Measurements from ENCODE around the gene WDR70. TPM values are rescaled to one million over a fixed set of nuclear protein-coding genes. Genes with fewer than 3 reads are reported as not detected.

The WDR70 gene
- total RNA-seq, 1 experiment from 2014 or later, result 35.0 TPM

DNA sequence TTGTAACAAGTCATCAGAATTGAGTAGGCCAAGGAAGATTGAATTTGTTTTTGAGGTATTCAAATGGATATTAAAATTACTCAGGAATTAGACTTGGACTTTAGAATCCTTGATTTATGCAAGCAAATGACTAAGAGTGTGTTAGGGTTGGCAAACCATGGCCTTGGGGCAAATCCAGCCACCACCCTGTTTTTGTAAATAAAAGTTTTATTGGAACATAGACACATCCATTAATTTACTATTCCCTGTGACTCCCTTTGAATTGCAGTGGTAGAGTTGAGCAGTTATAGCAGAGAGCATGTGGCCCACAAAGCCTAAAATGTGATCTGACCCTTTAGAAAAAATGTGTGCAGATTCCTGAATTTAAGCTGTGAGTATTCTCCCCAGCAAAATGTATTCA is 115.6 kb downstream of the WDR70 start:
- no peaks in the 10 kb centered on the region for H3K27me3 Mint-ChIP-seq (ENCODE audit: low read depth)
- no peaks in the 10 kb centered on the region for H3K4me1 Mint-ChIP-seq
- POLR2A ChIA-PET, result no interaction called here
- peaks cover 11% of the 10 kb centered on the region for H3K9me3 Mint-ChIP-seq
- CTCF ChIA-PET, result interaction anchor here (0.9 kb wide), 1 partner anchor 60 kb away, joined by 4 read pairs; no protein-coding TSS in a partner anchor
- H3K27ac Mint-ChIP-seq, result no peak overlapping the region
- peaks cover 3% of the 10 kb centered on the region for H3K36me3 Mint-ChIP-seq
- TF ChIP-seq, protein P1, sequence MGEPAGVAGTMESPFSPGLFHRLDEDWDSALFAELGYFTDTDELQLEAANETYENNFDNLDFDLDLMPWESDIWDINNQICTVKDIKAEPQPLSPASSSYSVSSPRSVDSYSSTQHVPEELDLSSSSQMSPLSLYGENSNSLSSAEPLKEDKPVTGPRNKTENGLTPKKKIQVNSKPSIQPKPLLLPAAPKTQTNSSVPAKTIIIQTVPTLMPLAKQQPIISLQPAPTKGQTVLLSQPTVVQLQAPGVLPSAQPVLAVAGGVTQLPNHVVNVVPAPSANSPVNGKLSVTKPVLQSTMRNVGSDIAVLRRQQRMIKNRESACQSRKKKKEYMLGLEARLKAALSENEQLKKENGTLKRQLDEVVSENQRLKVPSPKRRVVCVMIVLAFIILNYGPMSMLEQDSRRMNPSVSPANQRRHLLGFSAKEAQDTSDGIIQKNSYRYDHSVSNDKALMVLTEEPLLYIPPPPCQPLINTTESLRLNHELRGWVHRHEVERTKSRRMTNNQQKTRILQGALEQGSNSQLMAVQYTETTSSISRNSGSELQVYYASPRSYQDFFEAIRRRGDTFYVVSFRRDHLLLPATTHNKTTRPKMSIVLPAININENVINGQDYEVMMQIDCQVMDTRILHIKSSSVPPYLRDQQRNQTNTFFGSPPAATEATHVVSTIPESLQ (CRISPR knock-in tag; IDR thresholded peaks at IDR 0.05), result no peak
- TF ChIP-seq, protein P2, sequence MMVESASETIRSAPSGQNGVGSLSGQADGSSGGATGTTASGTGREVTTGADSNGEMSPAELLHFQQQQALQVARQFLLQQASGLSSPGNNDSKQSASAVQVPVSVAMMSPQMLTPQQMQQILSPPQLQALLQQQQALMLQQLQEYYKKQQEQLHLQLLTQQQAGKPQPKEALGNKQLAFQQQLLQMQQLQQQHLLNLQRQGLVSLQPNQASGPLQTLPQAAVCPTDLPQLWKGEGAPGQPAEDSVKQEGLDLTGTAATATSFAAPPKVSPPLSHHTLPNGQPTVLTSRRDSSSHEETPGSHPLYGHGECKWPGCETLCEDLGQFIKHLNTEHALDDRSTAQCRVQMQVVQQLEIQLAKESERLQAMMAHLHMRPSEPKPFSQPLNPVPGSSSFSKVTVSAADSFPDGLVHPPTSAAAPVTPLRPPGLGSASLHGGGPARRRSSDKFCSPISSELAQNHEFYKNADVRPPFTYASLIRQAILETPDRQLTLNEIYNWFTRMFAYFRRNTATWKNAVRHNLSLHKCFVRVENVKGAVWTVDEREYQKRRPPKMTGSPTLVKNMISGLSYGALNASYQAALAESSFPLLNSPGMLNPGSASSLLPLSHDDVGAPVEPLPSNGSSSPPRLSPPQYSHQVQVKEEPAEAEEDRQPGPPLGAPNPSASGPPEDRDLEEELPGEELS (CRISPR knock-in tag; IDR thresholded peaks at IDR 0.05), result no peak
- no peak for TF ChIP-seq ZNF121 (CRISPR knock-in tag; IDR thresholded peaks at IDR 0.05)
- no peak for TF ChIP-seq CREM (CRISPR knock-in tag; IDR thresholded peaks at IDR 0.05)
- TF ChIP-seq, protein P3, sequence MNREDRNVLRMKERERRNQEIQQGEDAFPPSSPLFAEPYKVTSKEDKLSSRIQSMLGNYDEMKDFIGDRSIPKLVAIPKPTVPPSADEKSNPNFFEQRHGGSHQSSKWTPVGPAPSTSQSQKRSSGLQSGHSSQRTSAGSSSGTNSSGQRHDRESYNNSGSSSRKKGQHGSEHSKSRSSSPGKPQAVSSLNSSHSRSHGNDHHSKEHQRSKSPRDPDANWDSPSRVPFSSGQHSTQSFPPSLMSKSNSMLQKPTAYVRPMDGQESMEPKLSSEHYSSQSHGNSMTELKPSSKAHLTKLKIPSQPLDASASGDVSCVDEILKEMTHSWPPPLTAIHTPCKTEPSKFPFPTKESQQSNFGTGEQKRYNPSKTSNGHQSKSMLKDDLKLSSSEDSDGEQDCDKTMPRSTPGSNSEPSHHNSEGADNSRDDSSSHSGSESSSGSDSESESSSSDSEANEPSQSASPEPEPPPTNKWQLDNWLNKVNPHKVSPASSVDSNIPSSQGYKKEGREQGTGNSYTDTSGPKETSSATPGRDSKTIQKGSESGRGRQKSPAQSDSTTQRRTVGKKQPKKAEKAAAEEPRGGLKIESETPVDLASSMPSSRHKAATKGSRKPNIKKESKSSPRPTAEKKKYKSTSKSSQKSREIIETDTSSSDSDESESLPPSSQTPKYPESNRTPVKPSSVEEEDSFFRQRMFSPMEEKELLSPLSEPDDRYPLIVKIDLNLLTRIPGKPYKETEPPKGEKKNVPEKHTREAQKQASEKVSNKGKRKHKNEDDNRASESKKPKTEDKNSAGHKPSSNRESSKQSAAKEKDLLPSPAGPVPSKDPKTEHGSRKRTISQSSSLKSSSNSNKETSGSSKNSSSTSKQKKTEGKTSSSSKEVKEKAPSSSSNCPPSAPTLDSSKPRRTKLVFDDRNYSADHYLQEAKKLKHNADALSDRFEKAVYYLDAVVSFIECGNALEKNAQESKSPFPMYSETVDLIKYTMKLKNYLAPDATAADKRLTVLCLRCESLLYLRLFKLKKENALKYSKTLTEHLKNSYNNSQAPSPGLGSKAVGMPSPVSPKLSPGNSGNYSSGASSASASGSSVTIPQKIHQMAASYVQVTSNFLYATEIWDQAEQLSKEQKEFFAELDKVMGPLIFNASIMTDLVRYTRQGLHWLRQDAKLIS (CRISPR knock-in tag; IDR thresholded peaks at IDR 0.05; ENCODE audit: borderline replicate concordance), result no peak
- no peak for TF ChIP-seq EMX1 (CRISPR knock-in tag; IDR thresholded peaks at IDR 0.05)
- TF ChIP-seq SP1 (CRISPR knock-in tag; conservative IDR thresholded peaks at IDR 0.05), result no peak
- TF ChIP-seq, protein P4, sequence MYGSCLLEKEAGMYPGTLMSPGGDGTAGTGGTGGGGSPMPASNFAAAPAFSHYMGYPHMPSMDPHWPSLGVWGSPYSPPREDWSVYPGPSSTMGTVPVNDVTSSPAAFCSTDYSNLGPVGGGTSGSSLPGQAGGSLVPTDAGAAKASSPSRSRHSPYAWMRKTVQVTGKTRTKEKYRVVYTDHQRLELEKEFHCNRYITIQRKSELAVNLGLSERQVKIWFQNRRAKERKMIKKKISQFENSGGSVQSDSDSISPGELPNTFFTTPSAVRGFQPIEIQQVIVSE (CRISPR knock-in tag; IDR thresholded peaks at IDR 0.05; ENCODE audit: borderline replicate concordance), result no peak
- TF ChIP-seq, protein P5, sequence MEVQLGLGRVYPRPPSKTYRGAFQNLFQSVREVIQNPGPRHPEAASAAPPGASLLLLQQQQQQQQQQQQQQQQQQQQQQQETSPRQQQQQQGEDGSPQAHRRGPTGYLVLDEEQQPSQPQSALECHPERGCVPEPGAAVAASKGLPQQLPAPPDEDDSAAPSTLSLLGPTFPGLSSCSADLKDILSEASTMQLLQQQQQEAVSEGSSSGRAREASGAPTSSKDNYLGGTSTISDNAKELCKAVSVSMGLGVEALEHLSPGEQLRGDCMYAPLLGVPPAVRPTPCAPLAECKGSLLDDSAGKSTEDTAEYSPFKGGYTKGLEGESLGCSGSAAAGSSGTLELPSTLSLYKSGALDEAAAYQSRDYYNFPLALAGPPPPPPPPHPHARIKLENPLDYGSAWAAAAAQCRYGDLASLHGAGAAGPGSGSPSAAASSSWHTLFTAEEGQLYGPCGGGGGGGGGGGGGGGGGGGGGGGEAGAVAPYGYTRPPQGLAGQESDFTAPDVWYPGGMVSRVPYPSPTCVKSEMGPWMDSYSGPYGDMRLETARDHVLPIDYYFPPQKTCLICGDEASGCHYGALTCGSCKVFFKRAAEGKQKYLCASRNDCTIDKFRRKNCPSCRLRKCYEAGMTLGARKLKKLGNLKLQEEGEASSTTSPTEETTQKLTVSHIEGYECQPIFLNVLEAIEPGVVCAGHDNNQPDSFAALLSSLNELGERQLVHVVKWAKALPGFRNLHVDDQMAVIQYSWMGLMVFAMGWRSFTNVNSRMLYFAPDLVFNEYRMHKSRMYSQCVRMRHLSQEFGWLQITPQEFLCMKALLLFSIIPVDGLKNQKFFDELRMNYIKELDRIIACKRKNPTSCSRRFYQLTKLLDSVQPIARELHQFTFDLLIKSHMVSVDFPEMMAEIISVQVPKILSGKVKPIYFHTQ (CRISPR knock-in tag; IDR thresholded peaks at IDR 0.05), result no peak
- no peak for TF ChIP-seq ESRRA (CRISPR knock-in tag; IDR thresholded peaks at IDR 0.05; ENCODE audit: borderline replicate concordance)
- TF ChIP-seq HMGA2 (CRISPR knock-in tag; IDR thresholded peaks at IDR 0.05), result no peak
- DNase-seq (ENCODE audit: low spot score), result no peak
- ATAC-seq, result no peak
- no peak overlapping the region for H3K4me3 Mint-ChIP-seq

DNA sequence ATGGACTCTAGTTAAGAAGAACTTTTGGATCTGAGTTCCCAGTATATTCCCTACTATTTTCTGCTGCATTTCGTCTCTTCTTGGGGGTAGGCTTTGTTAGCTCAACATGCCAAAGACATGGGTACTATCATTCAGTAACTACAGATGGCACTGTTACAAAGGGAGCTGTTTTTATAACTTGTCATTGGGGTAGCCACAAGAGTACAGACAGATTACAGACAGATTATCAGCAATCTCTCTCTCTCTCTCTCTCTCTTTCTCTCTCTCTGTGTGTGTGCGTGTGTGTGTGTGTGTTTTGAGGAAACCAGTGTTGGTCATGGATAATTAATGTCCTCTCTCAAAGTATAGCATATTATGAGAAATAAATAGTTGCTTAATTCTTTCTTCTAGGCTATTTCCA is 116.1 kb downstream of the WDR70 start:
- Mint-ChIP-seq H3K36me3 (peaks cover 3% of the 10 kb centered on the region), H3K4me1 (no peaks in the 10 kb centered on the region), H3K27ac (no peak overlapping the region), H3K9me3 (peaks cover 11% of the 10 kb centered on the region), H3K4me3 (no peak overlapping the region), H3K27me3 (ENCODE audit: low read depth) (no peaks in the 10 kb centered on the region)
- TF ChIP-seq, protein P6, sequence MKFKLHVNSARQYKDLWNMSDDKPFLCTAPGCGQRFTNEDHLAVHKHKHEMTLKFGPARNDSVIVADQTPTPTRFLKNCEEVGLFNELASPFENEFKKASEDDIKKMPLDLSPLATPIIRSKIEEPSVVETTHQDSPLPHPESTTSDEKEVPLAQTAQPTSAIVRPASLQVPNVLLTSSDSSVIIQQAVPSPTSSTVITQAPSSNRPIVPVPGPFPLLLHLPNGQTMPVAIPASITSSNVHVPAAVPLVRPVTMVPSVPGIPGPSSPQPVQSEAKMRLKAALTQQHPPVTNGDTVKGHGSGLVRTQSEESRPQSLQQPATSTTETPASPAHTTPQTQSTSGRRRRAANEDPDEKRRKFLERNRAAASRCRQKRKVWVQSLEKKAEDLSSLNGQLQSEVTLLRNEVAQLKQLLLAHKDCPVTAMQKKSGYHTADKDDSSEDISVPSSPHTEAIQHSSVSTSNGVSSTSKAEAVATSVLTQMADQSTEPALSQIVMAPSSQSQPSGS (CRISPR knock-in tag; IDR thresholded peaks at IDR 0.05; ENCODE audit: borderline replicate concordance, low read depth), result no peak
- TF ChIP-seq GABPB1 (CRISPR knock-in tag; IDR thresholded peaks at IDR 0.05) (no peak), TEAD4 (CRISPR knock-in tag; IDR thresholded peaks at IDR 0.05) (no peak), GRHL2 (CRISPR knock-in tag; IDR thresholded peaks at IDR 0.05; ENCODE audit: insufficient replicate concordance, severe bottlenecking) (no peak), GTF2I (CRISPR knock-in tag; conservative IDR thresholded peaks at IDR 0.05) (no peak), ZBTB21 (CRISPR knock-in tag; IDR thresholded peaks at IDR 0.05; ENCODE audit: borderline replicate concordance) (no peak), ZNF121 (CRISPR knock-in tag; IDR thresholded peaks at IDR 0.05) (no peak), MXD4 (CRISPR knock-in tag; IDR thresholded peaks at IDR 0.05; ENCODE audit: borderline replicate concordance) (no peak)
- TF ChIP-seq, protein P7, sequence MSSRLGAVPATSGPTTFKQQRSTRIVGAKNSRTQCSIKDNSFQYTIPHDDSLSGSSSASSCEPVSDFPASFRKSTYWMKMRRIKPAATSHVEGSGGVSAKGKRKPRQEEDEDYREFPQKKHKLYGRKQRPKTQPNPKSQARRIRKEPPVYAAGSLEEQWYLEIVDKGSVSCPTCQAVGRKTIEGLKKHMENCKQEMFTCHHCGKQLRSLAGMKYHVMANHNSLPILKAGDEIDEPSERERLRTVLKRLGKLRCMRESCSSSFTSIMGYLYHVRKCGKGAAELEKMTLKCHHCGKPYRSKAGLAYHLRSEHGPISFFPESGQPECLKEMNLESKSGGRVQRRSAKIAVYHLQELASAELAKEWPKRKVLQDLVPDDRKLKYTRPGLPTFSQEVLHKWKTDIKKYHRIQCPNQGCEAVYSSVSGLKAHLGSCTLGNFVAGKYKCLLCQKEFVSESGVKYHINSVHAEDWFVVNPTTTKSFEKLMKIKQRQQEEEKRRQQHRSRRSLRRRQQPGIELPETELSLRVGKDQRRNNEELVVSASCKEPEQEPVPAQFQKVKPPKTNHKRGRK (CRISPR knock-in tag; IDR thresholded peaks at IDR 0.05; ENCODE audit: borderline replicate concordance), result no peak
- TF ChIP-seq, protein P8, sequence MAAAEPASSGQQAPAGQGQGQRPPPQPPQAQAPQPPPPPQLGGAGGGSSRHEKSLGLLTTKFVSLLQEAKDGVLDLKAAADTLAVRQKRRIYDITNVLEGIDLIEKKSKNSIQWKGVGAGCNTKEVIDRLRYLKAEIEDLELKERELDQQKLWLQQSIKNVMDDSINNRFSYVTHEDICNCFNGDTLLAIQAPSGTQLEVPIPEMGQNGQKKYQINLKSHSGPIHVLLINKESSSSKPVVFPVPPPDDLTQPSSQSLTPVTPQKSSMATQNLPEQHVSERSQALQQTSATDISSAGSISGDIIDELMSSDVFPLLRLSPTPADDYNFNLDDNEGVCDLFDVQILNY (CRISPR knock-in tag; IDR thresholded peaks at IDR 0.05), result no peak
- ChIA-PET CTCF (interaction anchor here (0.9 kb wide), 1 partner anchor 59 kb away, joined by 4 read pairs; no protein-coding TSS in a partner anchor), POLR2A (no interaction called here)
- ATAC-seq (no peak), DNase-seq (ENCODE audit: low spot score) (no peak)

Measured in WTC11 (cell line).